Heart left ventricle (tissue), 16 donors: Measurements from ENCODE around the gene CFAP57. TPM values are rescaled to one million over a fixed set of nuclear protein-coding genes. Genes with fewer than 3 reads are reported as not detected.

Source experiments
- ATAC-seq, 4 donors: fragments of 200-7000 bp; cut with Tn5 transposase; one replicate each; pipeline ENCODE4 v1.9.1; 2020 to 2022; ENCODE audit warnings: moderate library complexity in 4 of 4, mild to moderate bottlenecking in 3 of 4, moderate number of reproducible peaks in 1 of 4
- DNase-seq, 5 donors: peaks; one replicate each; pipeline ENCODE4 v3.0.0-alpha.2; 2020
- H3K27ac ChIP-seq, 12 donors: fragments of 200-600 bp; sonication (generic) in 4 of 12; one replicate each; pipeline versions ENCODE4 v1.5.0 to v1.8.0; 2016 to 2022; ENCODE audit warnings: mild to moderate bottlenecking in 2 of 12
- H3K27me3 ChIP-seq, 9 donors: fragments of 200-600 bp; sonication (generic) in 2 of 9; one replicate each; pipeline versions ENCODE4 v1.5.1 to v1.8.0; 2016 to 2022; ENCODE audit warnings: mild to moderate bottlenecking in 3 of 9
- H3K36me3 ChIP-seq, 9 donors: fragments of 200-600 bp; sonication (generic) in 2 of 9; one replicate each; pipeline versions ENCODE4 v1.5.0 to v1.8.0; 2018 to 2022; ENCODE audit warnings: mild to moderate bottlenecking in 2 of 9
- H3K4me1 ChIP-seq, 12 donors: fragments of 200-600 bp; sonication (generic) in 4 of 12; one replicate each; pipeline versions ENCODE4 v1.5.0 to v1.8.0; 2016 to 2022; ENCODE audit warnings: mild to moderate bottlenecking in 3 of 12
- H3K4me3 ChIP-seq, 12 donors: fragments of 200-600 bp; sonication (generic) in 4 of 12; one replicate each; pipeline versions ENCODE4 v1.5.0 to v1.8.0; 2017 to 2022; ENCODE audit warnings: mild to moderate bottlenecking in 9 of 12, moderate library complexity in 4 of 12
- H3K9me3 ChIP-seq, 12 donors: fragments of 200-600 bp; sonication (generic) in 4 of 12; one replicate each; pipeline versions ENCODE4 v1.5.0 to v1.8.0; 2016 to 2022; ENCODE audit warnings: mild to moderate bottlenecking in 1 of 12
- CTCF ChIP-seq, 12 donors: fragments of 200-600 bp; sonication (generic) in 4 of 12; IDR thresholded peaks; one replicate each; pipeline versions ENCODE4 v1.5.0 to v1.8.0; 2018 to 2022; ENCODE audit warnings: antibody characterized with exemption in 12 of 12, mild to moderate bottlenecking in 5 of 12
- POLR2A ChIP-seq, 2 donors: fragments of 450-650 bp; IDR thresholded peaks; one replicate each; pipeline ENCODE4 v1.6.1; 2017; ENCODE audit warnings: antibody characterized with exemption in 2 of 2, mild to moderate bottlenecking in 2 of 2, moderate library complexity in 2 of 2
- WGBS, 4 donors: extraction: QIAGEN DNeasy Blood & Tissue Kit in 2 of 4; methylation state at CpG; one replicate each; pipeline versions ENCODE4 v1.1.5 to v1.1.7; 2013 to 2018; 5-methylcytosine and 5-hydroxymethylcytosine counted together
- intact Hi-C, 10 donors: fragments of 100-400 bp; cut with DNase I; formaldehyde crosslinking; loops; one replicate each; pipeline versions ENCODE4 v1.11.1 to v1.14.2; 2022
- polyA plus RNA-seq, 2 donors: library from polyadenylated mRNA; stranded (reverse); fragments of 200-250 nt; gene quantifications; one replicate each; pipeline ENCODE4 v1.2.3, GENCODE V29; 2013
- total RNA-seq, 9 donors: library from RNA; depleted of rRNA in 2 of 9; stranded (reverse); fragments of >200 nt in 2 of 9; fragmentation: NEBNext Ultra II Directional in 3 of 9; extraction: Animal tissue kit (Norgen Biotek cat#: 25700) in 3 of 9; gene quantifications; one replicate each; pipeline versions ENCODE4 v1.1.0 to v1.2.4, GENCODE V29; 2016 to 2023
- donor health status: ischemic (EF 13 %, LVEDD 7.1; RV severe dilation, severe dysfunction).
- donor health status: healthy with polysubstance abuse.
- donor health status: DM: no; HTN: yes; CAD: no.
- donor health status: DM: no; HTN: no; CAD: no.
- donor health status: ischemic (EF 25% LVEDD 6.9; RV normal size, moderate dysfunction).
- donor health status: ischemic (EF 25% LVEDD 5.7; RV mildly dilated, moderate dysfunction).
- donor health status: healthy.
- donor health status: DM: yes; HTN: yes; CAD: no.
- donor health status: ischemic (EF 35%, LVEDD 5.7; RV mildly dilated, moderate dysfunction).
- donor health status: nonischemic (EF 11% LVEDD 7.7; RV severe dilation, severe dysfunction).
- donor health status: DM: yes; HTN: yes; CAD: no.
- donor health status: PGD.
- donor health status: ischemic (EF 29% LVEDD 5.4; RV normal size, mild dysfunction).
- donor health status: nonischemic (EF 23%, LVEDD 6.1; RV moderate dilation, normal function).

The CFAP57 gene
- total and polyA plus RNA-seq, 11 donors, result 0.07 to 0.34 (median 0.13) TPM; not detected in 5

- ATAC-seq, result no peak
- no peak for TF ChIP-seq POLR2A (IDR thresholded peaks at IDR 0.05)
- TF ChIP-seq CTCF (IDR thresholded peaks at IDR 0.05), result no peak
- Histone ChIP-seq H3K27me3 (peaks cover 0 to 17% (median 0%) of the 10 kb centered on the region in 9 donors), H3K9me3 (no peaks in the 10 kb centered on the region), H3K4me1 (peaks cover 0 to 4% (median 2%) of the 10 kb centered on the region in 12 donors), H3K36me3 (no peaks in the 10 kb centered on the region), H3K27ac (no peak overlapping the region), H3K4me3 (no peak overlapping the region)
- intact Hi-C loops, result no loop called here
- WGBS, 4 donors, result 55 to 75% (median 60%) methylated on average over 4 of the region's 4 CpGs
- DNase-seq, result no peak
Observed at GRCh38 chr1:43177691-43178090, 5.6 kb downstream of the CFAP57 start.

GRCh38 chr1:43184388-43184787 is 12.3 kb downstream of the CFAP57 start:
- TF ChIP-seq POLR2A (IDR thresholded peaks at IDR 0.05), result no peak
- TF ChIP-seq CTCF (IDR thresholded peaks at IDR 0.05), result no peak
- intact Hi-C loops, result no loop called here
- Histone ChIP-seq H3K9me3 (no peaks in the 10 kb centered on the region), H3K27me3 (no peaks in the 10 kb centered on the region), H3K27ac (no peak overlapping the region), H3K36me3 (no peaks in the 10 kb centered on the region), H3K4me1 (no peaks in the 10 kb centered on the region), H3K4me3 (no peak overlapping the region)
- DNase-seq (no peak), ATAC-seq (no peak)
- 95 to 98% (median 96%) methylated on average over 3 of the region's 3 CpGs for WGBS, 4 donors

- no peak overlapping the region for H3K27ac ChIP-seq
- H3K36me3 ChIP-seq, result no peaks in the 10 kb centered on the region
- no peak for DNase-seq
- H3K4me1 ChIP-seq, result no peaks in the 10 kb centered on the region
- H3K4me3 ChIP-seq, result no peak overlapping the region
- no peak for TF ChIP-seq CTCF (IDR thresholded peaks at IDR 0.05)
- no peak for TF ChIP-seq POLR2A (IDR thresholded peaks at IDR 0.05)
- 90 to 93% (median 92%) methylated on average over 3 of the region's 3 CpGs for WGBS, 4 donors
- H3K27me3 ChIP-seq, result no peaks in the 10 kb centered on the region
- intact Hi-C loops, result no loop called here
- no peak for ATAC-seq
- peaks cover 0 to 3% (median 0%) of the 10 kb centered on the region in 12 donors for H3K9me3 ChIP-seq
Observed at GRCh38 chr1:43184995-43185394, 12.9 kb downstream of the CFAP57 start.

DNA sequence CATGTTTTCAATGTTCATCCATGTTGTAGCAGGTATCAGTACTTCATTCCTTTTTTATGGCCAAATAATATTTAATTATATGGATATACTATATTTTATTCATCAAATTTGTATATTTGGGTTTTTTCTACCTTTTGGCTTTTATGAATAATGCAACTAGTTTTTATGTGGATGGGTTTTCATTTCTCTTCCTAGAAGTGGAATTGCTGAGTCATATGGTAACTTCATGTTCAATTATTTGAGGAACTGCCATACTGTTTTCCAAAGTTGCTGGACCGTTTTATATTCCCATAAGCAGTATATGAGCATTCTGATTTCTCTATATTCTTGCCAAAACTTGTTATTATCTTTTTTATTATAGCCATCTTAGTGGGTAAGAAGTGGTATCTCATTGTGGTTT is 16.0 kb downstream of the CFAP57 start:
- Histone ChIP-seq H3K36me3 (no peaks in the 10 kb centered on the region), H3K4me3 (no peak overlapping the region), H3K27me3 (no peaks in the 10 kb centered on the region), H3K27ac (no peak overlapping the region), H3K4me1 (no peaks in the 10 kb centered on the region), H3K9me3 (peaks cover 0 to 17% (median 0%) of the 10 kb centered on the region in 12 donors)
- no peak for TF ChIP-seq CTCF (IDR thresholded peaks at IDR 0.05)
- no peak for TF ChIP-seq POLR2A (IDR thresholded peaks at IDR 0.05)
- intact Hi-C loops, result no loop called here
- 32 to 97% (median 65%) methylated on average over 1 of the region's 1 CpG for WGBS, 4 donors
- no peak for DNase-seq
- ATAC-seq, result no peak
